GM23338 (cell line): ENCODE measurements around the gene LRRC26.

ENCODE experiments used
- CTCF ChIP-seq, 2 experiments: fragments of 200-600 bp in 1 of 2; sonication (generic) in 1 of 2; conservative IDR thresholded peaks; 2 replicates each; pipeline versions ENCODE4 v1.5.1 to v1.6.1; 2016 to 2017; ENCODE audit warnings: antibody characterized with exemption in 2 of 2, low read depth in 2 of 2, mild to moderate bottlenecking in 2 of 2, moderate library complexity in 1 of 2
- JUNB ChIP-seq: IDR thresholded peaks from one replicate; pipeline ENCODE4 v1.6.1; 2016; ENCODE audit warnings: antibody characterized with exemption; ENCODE audit not compliant: unreplicated experiment
- POLR2AphosphoS5 ChIP-seq: IDR thresholded peaks from 2 replicates; pipeline ENCODE4 v1.6.1; 2016; ENCODE audit warnings: antibody characterized with exemption, low read depth

- TF ChIP-seq CTCF (conservative IDR thresholded peaks at IDR 0.05; ENCODE audit: low read depth in 2 of 2) = no peak
- no peak for TF ChIP-seq JUNB
- no peak for TF ChIP-seq POLR2AphosphoS5
Measured at GRCh38 chr9:137163365-137163715, 6.5 kb downstream of the LRRC26 start.
